ENCODE data around the gene TBC1D17.
A peak's percentile ranks its signal among the peaks of the same experiment; 100 is the strongest.

TBC1D17 gene

DNA sequence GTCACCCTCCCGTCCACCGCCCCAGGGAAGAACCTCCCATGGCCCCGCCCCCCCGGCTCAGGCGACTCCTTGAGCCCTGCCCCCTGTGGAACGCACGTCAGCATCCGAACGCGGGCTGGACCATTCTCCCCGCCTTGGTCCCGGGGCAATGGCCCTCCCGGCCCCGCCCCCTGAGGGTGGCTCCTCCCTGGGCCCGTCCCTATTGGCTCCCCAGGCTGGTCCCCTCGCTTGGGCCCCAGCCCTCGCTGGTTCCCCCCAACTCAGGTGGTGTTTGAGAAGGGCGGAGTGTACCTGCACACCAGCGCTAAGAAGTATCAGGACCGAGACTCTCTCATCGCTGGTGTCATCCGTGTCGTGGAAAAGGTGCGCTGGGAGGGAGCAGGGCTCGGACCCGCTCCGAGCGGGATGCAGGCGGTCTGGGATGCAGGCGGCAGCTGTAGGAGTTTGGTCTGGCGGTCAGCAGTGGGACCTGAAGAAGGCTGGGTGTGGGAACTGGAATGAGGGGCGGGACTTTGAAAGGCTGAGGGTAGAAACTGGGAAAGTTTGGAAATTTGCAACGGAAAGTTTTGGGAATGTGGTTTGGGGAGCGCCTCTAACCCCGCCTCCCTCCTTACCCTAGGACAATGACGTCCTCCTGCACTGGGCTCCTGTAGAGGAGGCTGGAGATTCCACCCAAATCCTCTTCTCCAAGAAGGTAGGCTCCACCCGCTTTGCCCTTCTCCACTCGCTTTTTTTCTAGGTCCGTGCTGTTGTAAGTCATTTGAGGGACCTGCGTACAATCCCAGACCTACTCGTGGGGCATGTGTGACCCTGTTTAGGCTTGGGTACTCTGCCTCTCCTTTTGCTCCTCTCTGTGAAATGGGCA, 609 bp downstream of the TBC1D17 start:
- DNase-seq (ENCODE audit: low spot score): peak; percentile 97

DNA sequence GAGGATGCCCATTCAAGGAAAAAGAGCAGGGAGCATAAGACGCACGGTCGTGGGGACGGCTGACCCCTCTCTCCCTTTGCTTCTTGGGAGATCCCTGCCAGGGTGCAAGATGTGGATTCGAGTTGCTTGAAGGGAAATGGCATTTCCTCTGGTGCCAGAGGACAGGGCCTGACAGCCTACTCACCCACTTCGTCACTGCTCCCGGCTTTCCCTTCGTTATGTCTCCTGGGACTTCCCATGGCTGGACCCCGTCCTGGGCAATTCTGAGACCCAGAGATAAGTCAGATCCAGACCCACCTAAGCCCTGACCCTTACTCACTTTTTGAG, 1.2 kb downstream of the TBC1D17 start:
- DNase-seq (ENCODE audit: low spot score): no peak

DNA sequence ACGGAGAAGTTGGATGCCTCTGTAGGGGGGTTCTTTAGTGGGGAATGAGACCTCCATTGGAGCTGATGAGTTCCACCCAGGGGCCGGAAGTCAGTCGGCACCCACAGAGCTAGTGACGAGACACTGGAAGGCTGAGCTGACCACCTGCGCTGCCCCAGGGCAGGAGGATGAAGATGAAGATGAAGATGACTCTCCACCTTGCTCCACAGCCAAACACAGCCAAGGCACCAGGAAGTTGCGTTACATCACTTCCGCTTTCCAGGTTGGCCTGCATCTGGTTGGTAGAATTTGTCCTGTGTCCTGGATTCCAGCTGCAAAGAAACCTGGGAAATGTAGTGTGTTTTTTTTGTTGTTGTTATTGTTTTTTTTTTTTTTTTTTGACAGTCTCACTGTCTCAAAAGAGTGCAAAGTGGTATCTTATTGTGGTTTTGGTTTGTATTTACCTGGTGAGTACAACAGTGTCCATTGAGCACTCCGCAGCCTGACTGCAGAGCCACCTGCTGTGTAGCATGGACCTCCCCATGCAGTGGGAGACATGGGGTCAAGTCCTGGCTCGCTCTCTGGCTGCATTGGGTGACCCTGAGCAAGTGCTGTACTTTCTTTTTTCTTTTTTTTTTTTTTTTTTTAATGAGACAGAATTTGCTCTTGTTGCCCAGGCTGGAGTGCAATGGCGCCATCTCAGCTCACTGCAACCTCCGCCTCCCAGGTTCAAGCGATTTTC, 1.9 kb downstream of the TBC1D17 start:
- peak; percentile 44 for DNase-seq (ENCODE audit: low spot score)

DNA sequence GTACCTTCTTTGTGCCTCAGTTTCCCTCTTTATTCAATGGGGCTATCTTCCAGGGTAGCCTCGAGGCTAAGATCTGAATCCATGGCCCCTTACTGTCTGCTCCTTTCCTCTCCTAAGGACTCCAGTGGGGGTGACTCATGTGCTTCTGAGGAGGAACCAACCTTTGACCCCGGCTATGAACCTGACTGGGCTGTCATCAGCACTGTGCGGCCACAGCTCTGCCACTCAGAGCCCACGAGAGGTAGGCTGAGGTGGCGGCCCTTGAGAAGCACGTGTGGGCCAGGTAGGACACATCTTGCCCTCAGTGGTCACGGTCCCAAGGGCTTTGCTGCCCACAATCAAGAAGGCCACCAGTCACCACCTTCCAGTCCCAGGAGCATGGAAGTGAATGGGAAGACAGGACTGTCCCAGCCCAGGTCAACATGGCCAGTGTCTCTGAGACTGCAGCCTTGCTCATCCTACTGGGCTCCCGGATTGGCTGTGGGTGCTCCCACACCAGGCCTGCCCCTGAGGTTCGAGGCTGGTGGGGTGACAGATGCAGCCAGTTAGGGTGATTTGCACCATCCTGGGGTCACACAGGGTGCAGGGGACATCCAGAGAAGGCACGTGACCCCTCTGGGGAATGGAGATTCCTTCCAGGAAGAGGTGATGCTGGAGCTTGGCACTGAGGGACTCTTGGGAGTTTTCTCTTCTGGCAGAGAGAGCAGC, 2.8 kb downstream of the TBC1D17 start:
- no peak for DNase-seq (ENCODE audit: low spot score)

DNA sequence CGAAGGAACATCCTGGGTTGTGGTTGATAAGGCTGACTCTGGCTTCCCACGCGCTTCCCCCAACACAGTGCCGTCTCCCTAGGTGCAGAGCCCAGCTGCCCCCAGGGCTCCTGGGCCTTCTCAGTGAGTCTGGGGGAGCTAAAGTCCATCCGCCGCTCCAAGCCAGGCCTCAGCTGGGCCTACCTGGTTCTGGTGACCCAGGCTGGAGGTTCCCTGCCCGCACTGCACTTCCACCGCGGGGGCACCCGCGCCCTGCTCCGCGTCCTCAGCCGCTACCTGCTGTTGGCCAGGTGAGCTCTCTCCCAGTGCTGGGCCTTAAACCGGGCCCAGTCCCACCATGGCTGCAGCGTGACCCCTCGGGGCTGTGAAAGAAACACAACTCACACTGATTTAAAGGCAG, 3.7 kb downstream of the TBC1D17 start:
- DNase-seq (ENCODE audit: low spot score): no peak

DNA sequence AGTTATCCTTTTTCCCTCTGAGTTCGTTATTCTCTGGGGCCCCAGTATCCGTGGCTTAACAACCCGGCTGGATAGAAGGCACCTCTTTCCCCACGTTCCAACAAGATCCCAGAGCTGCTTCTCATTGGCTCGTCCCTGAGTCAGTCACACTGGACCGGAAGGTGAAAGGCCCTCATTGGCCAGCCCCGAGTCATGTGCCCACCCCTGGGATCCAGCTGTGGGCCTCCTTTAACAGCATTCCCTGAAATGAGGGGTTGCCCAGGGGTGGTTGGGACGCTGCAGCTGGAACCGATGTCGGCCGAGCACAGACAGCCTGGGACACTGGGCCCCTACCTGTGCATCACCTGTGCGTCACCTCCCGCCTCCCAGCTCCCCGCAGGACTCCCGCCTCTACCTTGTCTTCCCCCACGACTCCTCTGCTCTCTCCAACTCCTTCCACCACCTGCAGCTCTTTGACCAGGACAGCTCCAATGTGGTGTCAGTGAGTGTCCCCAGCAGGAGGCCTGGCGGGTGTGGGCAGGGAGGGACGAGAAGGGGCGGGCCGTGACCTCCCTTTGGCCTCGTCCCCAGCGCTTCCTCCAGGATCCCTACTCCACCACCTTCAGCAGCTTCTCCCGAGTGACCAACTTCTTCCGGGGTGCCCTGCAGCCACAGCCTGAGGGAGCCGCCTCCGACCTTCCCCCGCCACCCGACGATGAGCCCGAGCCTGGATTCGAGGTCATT, 4.3 kb downstream of the TBC1D17 start:
- no peak for DNase-seq (ENCODE audit: low spot score)

DNA sequence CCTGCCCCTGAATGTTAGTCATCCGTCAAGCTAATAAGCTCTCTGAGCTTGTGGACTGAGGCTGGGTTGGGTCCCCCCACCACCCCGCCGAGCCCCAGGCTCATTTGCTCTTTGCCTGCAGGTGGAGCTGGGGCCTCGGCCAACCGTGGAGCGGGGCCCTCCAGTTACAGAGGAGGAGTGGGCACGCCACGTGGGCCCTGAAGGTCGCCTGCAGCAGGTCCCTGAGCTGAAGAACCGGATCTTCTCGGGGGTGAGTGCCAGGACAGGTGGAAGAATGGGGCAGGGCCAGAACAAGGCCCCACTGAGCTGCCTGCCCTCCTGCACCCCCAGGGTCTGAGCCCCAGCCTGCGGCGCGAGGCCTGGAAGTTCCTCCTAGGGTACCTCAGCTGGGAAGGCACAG, 5.1 kb downstream of the TBC1D17 start:
- no peak for DNase-seq (ENCODE audit: low spot score)

DNA sequence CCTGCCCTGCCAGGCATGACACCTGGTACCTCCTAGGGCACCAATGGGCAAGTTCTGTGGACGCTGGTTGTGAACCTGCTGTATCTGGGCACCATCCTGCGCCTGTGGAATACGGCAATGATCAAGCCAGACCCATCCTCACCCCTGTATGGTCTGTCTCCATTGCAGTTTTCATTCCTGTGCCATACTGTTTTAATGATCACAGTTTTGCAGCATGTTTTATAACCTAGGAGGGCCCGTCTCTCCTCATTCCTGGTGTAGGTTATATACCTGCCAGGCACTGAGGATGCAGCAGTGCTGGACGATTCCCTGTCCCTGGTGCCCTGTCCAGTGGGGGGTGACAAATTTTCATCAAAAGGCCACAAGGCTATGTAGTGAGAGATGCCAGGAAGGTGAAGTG, 5.6 kb downstream of the TBC1D17 start:
- no peak for DNase-seq (ENCODE audit: low spot score)

DNA sequence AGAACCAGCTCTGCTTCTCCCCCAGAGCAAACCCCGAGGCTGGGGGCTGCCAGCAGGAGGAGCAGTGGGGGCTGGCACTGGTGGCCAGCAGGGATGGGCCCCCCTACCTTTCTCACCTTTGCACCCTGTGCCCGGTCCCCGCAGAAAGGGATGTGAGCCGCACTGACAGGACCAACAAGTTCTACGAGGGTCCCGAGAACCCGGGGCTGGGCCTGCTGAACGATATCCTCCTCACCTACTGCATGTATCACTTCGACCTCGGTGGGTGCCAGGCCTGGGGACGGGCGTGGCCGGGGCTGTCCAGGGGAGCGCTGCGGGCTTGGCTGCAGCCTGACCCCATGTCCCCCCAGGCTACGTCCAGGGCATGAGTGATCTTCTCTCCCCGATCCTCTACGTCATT, 6.6 kb downstream of the TBC1D17 start:
- no peak for DNase-seq (ENCODE audit: low spot score)

DNA sequence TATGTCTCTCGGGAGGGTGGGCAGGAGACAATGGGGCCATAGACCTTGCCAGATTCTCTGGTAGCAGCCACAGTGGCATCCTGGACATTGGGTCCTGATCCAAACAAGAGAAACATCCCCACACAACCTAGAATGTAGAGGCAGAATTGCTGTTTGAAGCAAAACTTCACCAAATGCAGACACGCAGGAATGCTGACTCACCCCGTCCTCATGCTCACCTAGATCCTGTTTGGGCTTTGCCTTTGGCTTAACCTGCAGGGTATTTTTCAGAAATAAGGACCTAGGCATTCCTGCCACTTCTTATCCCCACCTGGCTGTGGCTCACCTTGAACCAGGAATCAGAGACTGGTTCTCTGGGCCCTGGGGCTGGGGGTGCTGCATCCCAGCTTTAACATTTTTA, 7.3 kb downstream of the TBC1D17 start:
- DNase-seq (ENCODE audit: low spot score): no peak

DNA sequence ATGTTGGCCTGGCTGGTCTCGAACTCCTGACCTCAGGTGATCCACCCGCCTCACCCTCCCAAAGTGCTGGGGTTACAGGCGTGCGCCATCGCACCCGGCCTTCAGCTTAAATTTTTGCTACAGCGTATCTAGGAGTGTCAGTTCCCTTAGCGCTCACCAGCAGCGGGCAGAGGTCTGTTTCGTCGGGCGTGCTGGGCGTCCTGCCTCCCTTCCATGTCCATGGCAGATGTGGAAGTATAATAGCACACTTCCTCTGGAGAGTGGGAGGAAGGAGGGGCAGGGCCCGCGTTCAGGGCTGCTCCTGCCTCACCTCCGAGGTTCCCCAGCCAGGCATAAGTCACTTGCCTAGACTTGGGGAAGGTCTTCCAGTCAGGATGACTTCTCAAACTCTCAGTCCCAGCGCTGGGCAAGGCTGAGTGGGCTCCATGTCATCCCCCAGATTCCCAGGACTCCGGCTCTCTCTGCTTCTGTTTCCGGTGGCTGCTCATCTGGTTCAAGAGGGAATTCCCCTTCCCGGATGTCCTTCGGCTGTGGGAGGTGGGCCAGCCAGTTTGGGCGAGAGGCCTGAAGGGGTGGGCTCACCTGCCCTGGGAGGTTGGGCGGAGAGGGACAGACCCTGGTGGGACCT, 9.6 kb downstream of the TBC1D17 start:
- DNase-seq (ENCODE audit: low spot score): no peak

DNA sequence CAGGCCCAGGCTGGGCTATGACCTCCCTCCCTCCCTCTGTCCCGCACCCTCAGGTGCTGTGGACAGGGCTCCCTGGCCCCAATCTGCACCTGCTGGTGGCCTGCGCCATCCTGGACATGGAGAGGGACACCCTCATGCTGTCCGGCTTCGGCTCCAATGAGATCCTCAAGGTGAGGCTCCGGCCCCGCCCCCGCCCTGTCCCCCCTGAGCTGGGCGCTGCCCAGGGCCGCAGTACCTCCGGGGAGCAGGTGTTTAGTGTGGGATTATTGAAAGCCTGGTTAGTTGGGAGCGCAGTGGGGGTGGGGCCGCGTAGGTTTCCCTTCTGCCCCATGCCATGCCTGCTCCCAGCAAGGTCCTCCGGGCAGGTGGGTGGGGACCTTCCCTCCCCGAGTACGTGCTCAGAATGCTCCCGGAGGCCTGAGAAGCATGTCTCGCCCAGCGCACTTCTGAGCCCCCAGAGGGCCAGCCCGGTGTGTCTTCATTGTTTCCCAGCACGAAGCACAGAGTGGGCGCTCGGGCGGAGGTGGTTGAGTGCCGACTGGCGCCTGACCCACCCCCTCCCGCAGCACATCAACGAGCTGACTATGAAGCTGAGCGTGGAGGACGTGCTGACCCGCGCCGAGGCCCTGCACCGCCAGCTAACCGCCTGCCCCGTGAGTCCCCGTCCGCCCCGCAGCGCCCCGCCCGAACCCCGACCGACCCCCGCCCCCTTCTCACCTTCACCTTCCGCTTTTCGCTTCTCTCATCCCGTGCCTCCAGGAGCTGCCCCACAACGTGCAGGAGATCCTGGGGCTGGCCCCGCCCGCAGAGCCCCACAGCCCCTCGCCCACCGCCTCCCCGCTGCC, 10.4 kb downstream of the TBC1D17 start:
- DNase-seq (ENCODE audit: low spot score): no peak

DNA sequence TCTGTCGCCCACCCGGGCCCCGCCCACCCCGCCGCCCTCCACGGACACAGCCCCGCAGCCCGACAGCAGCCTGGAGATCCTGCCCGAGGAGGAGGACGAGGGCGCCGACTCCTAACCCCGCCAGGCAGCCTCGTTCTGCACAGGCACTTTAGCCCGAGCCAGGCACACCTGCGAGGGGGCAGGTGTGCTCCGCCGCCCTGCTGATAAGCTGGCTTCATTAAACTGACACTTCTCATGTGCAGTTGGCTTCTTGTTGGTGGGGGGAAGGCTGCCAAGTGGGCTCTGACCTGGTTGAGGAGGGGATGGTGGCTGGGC, 11.0 kb downstream of the TBC1D17 start:
- no peak for DNase-seq (ENCODE audit: low spot score)

DNA sequence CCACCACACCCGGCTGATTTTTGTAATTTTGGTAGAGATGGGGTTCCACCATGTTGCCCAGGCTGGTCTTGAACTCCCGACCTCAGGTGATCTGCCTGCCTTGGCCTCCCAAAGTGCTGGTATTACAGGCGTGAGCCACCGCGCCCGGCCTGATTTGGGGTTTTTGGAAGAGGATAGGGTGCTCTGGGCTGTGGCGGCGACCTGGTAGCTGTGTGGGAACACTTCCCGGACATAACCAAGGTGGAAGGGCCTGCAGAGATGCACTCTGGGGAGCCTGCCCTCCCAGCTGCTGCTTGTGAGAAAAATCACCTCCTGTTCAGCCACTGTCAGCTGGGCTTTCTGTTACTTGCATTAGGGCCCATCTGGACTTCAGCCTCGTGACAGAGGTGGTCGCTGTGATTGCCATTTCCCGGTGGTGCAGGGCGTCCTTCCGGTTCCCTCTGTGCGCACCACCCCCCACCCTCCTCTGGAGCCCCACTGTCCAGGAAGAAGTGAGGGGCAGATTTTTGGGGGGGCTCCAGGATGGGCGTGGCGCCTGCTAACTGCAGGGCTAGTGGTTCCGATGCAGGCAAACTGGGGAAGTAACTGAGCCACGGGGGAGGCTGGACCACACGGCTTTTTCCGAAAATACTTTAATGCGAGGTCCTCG, 11.7 kb downstream of the TBC1D17 start:
- DNase-seq (ENCODE audit: low spot score): no peak

DNA sequence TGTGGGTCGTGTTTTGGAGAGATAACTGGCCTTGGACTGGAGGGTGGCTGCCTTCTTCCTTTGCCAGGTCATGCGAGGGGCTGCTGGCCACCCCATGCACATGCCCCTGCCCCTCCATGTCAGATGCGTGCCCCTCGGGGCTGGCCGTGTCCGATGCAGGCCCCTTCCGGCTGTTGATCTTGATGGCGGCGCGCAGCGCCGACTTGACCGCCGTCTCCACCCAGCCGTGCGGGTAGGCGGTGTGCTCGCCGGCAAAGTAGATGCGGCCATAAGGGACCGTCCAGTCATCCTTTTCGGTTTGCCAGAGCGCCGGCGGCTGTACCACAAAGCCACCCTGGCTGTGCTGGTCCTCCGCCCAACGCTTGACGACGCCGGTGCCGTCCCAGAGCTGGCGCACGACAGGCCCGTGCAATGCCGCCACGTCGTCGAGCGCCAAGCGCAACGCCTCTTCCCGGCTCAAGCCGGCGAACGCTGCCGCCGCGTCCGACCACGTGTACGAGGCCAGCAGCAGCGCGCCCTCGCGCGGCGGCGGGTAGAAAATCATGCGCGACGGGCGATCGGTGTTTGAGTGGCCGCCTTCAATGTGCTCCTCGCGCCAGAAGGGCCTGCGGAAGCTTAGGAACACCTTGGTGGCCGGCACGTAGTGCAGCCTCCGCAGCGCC, 12.3 kb downstream of the TBC1D17 start:
- DNase-seq (ENCODE audit: low spot score): peak; percentile 87

DNA sequence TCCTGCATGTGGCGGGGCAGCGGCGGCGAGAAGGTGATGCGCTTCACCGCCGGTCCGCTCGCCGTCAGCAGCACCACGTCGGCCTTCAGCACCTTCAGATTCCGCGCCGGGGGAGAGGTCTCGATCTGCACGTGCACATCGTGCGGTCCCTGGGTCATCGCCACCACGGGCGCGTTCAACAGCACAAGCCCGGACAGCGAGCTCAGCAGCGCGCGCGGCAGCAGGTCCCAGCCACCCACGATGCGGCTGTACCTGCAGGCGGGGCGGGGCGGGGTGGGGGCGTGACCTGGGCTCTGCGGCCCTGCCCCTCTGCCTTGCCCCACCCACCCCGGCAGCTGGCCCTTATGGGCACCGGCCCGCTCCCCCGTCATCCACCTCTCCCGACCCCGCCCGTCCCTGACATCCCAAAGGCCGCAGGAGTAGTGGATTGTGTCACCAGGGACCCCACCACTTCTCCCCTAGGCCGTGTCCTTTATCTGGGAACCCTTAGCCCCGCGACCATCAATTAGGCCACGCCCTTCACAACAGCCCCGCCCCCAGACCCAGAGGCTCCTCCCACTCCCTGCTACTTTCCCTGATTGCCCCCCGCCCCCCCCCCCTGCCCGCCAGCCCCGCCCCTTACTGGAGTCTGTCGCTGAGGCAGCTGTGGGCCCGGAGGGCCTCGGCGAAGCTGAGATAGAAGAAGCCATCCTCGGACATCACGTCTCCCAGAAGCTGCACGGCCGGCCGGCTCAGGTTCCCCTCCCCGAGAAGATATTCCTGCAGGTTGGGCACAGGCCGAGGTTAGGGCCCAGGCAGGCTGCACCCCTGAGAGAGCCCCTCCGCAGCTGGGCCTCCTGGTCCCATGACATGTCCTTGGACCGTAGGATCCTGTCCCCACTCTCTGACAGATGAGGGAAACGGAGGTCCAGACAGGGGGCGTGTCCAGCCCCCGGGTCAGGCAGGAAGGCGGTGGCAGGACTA, 13.1 kb downstream of the TBC1D17 start:
- peak; percentile 84 for DNase-seq (ENCODE audit: low spot score)

DNA sequence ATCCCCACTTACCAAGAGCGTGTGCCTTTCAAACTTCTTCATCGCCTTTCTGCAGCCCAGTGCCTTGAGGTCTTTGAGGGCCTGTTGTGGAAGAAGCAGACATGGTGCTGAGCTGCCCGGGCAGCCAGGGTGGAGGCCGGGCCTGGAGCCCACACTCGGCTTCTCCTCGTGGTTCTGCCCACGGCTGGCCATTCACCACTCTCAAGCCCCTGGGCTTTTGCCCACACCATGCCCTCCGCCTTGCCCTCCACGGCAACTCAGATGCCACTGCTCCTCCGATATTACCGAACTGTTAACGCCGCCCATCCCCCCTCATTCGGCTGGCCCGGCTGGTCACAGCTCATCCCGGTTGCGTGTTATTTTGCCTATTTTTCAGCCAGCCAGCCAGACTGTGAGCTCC, 13.9 kb downstream of the TBC1D17 start:
- DNase-seq (ENCODE audit: low spot score): no peak

DNA sequence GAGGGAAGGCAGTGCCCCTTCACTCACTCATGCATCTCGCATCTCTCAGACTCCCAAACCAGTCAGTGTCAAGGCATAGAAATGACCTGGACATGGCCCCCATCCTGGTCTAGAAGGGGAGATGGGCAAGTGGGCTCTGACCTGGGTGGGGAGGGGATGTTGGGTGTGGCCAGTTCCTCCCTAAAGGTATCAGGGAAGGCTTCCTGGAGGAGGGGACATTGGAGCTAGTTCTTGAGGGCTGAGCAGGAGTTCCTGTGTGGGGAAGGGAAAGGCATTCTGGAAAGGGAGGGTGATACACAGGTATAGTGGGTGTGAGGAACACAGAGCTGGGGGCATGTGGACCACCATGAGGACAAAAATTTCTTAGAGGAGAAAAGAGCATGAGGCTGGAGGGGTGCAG, 15.2 kb downstream of the TBC1D17 start:
- no peak for DNase-seq (ENCODE audit: low spot score)

Measured in SW480 (cell line).